HUES48 (cell line): Measurements from ENCODE around the gene INSM1.
"Not testable (repeated sequence)": the region's sequence is repeated elsewhere in the genome, so short reads cannot be mapped to it uniquely, and the experiment has no call there.

Experiments used
- H3K27ac ChIP-seq: one replicate; pipeline ENCODE4 v1.7.0; 2013; ENCODE audit warnings: low read depth, low read length, inconsistent platforms
- H3K27me3 ChIP-seq: 2 replicates; pipeline ENCODE4 v1.6.1; 2013; ENCODE audit warnings: mild to moderate bottlenecking, low read length; ENCODE audit not compliant: control insufficient read depth, insufficient read depth
- H3K36me3 ChIP-seq: 2 replicates; pipeline ENCODE4 v1.6.1; 2013; ENCODE audit warnings: low read length; ENCODE audit not compliant: control insufficient read depth, insufficient read depth
- H3K4me1 ChIP-seq: 2 replicates; pipeline ENCODE4 v1.6.1; 2013; ENCODE audit warnings: mild to moderate bottlenecking, low read length; ENCODE audit not compliant: control insufficient read depth, insufficient read depth
- H3K4me3 ChIP-seq: 2 replicates; pipeline ENCODE4 v1.5.1; 2013; ENCODE audit warnings: mild to moderate bottlenecking, low read depth, low read length
- H3K9ac ChIP-seq: 2 replicates; pipeline ENCODE4 v1.6.1; 2013; ENCODE audit warnings: mild to moderate bottlenecking, low read depth, low read length, moderate library complexity
- H3K9me3 ChIP-seq: 2 replicates; pipeline ENCODE4 v1.6.1; 2013; ENCODE audit warnings: low read length; ENCODE audit not compliant: control insufficient read depth, insufficient read depth

Gene INSM1

GRCh38 chr20:20338133-20338730 lies 29.7 kb upstream of the INSM1 start:
- H3K4me3 ChIP-seq: no peak overlapping the region
- no peak overlapping the region for H3K9ac ChIP-seq
- no peaks in the 10 kb centered on the region for H3K27me3 ChIP-seq
- no peaks in the 10 kb centered on the region for H3K9me3 ChIP-seq
- H3K4me1 ChIP-seq: no peaks in the 10 kb centered on the region
- H3K27ac ChIP-seq: no peak overlapping the region
- H3K36me3 ChIP-seq: no peaks in the 10 kb centered on the region

GRCh38 chr20:20340443-20340842 lies 27.5 kb upstream of the INSM1 start:
- Histone ChIP-seq H3K9me3 (no peaks in the 10 kb centered on the region), H3K27ac (no peak overlapping the region), H3K36me3 (no peaks in the 10 kb centered on the region), H3K27me3 (no peaks in the 10 kb centered on the region), H3K4me1 (no peaks in the 10 kb centered on the region), H3K4me3 (no peak overlapping the region), H3K9ac (no peak overlapping the region)

GRCh38 chr20:20341371-20341770 lies 26.5 kb upstream of the INSM1 start:
- Histone ChIP-seq H3K27ac (no peak overlapping the region), H3K36me3 (no peaks in the 10 kb centered on the region), H3K9ac (no peak overlapping the region), H3K4me1 (no peaks in the 10 kb centered on the region), H3K9me3 (no peaks in the 10 kb centered on the region), H3K27me3 (no peaks in the 10 kb centered on the region), H3K4me3 (no peak overlapping the region)

GRCh38 chr20:20342066-20342465 lies 25.8 kb upstream of the INSM1 start:
- Histone ChIP-seq H3K4me3 (no peak overlapping the region), H3K27ac (no peak overlapping the region), H3K4me1 (no peaks in the 10 kb centered on the region), H3K27me3 (no peaks in the 10 kb centered on the region), H3K9ac (no peak overlapping the region), H3K9me3 (no peaks in the 10 kb centered on the region), H3K36me3 (no peaks in the 10 kb centered on the region)

GRCh38 chr20:20343932-20344331 lies 24.0 kb upstream of the INSM1 start:
- Histone ChIP-seq H3K4me3 (no peak overlapping the region), H3K27ac (no peak overlapping the region), H3K4me1 (no peaks in the 10 kb centered on the region), H3K27me3 (no peaks in the 10 kb centered on the region), H3K9ac (no peak overlapping the region), H3K36me3 (no peaks in the 10 kb centered on the region), H3K9me3 (no peaks in the 10 kb centered on the region)

- Histone ChIP-seq H3K9me3 (no peaks in the 10 kb centered on the region), H3K9ac (no peak overlapping the region), H3K4me3 (no peak overlapping the region), H3K27ac (no peak overlapping the region), H3K36me3 (no peaks in the 10 kb centered on the region), H3K4me1 (no peaks in the 10 kb centered on the region), H3K27me3 (no peaks in the 10 kb centered on the region)
Measured at GRCh38 chr20:20344476-20344875, 23.4 kb upstream of the INSM1 start.

GRCh38 chr20:20353576-20353975 lies 14.3 kb upstream of the INSM1 start:
- H3K9me3 ChIP-seq: peaks cover 6% of the 10 kb centered on the region
- H3K27ac ChIP-seq: no peak overlapping the region
- no peaks in the 10 kb centered on the region; the same call in 1 of the 2 replicates for H3K27me3 ChIP-seq
- no peak overlapping the region for H3K9ac ChIP-seq
- H3K36me3 ChIP-seq: no peaks in the 10 kb centered on the region
- no peak overlapping the region for H3K4me3 ChIP-seq
- H3K4me1 ChIP-seq: no peaks in the 10 kb centered on the region

- H3K36me3 ChIP-seq, H3K4me3 ChIP-seq, H3K27ac ChIP-seq, H3K9me3 ChIP-seq, H3K9ac ChIP-seq, H3K4me1 ChIP-seq: not testable (repeated sequence)
- H3K27me3 ChIP-seq: peaks cover 11% of the 10 kb centered on the region
Measured at GRCh38 chr20:20355503-20355902, 12.4 kb upstream of the INSM1 start.

- Histone ChIP-seq H3K9me3 (peaks cover 6% of the 10 kb centered on the region), H3K4me1 (peaks cover 15% of the 10 kb centered on the region), H3K27me3 (peaks cover 43% of the 10 kb centered on the region), H3K36me3 (no peaks in the 10 kb centered on the region), H3K9ac (no peak overlapping the region), H3K4me3 (no peak overlapping the region), H3K27ac (no peak overlapping the region)
Measured at GRCh38 chr20:20358801-20359200, 9.1 kb upstream of the INSM1 start.

- Histone ChIP-seq H3K4me1 (peaks cover 16% of the 10 kb centered on the region), H3K4me3 (no peak overlapping the region), H3K36me3 (no peaks in the 10 kb centered on the region), H3K9ac (no peak overlapping the region), H3K27ac (no peak overlapping the region), H3K27me3 (peaks cover 51% of the 10 kb centered on the region), H3K9me3 (peaks cover 4% of the 10 kb centered on the region)
Measured at GRCh38 chr20:20359628-20360027, 8.3 kb upstream of the INSM1 start.

GRCh38 chr20:20360464-20360863 lies 7.4 kb upstream of the INSM1 start:
- Histone ChIP-seq H3K36me3 (no peaks in the 10 kb centered on the region), H3K9me3 (no peaks in the 10 kb centered on the region; the same call in none of the 2 replicates), H3K27me3 (peaks cover 59% of the 10 kb centered on the region), H3K9ac (no peak overlapping the region), H3K4me3 (no peak overlapping the region), H3K4me1 (peaks cover 22% of the 10 kb centered on the region), H3K27ac (no peak overlapping the region)
